ENCODE measurements around the gene TTC6. TPM values are rescaled to one million over a fixed set of nuclear protein-coding genes. Genes with fewer than 3 reads are reported as not detected.

TTC6 gene
- total RNA-seq, result not detected
- not detected for polyA plus RNA-seq
- long read RNA-seq, donor 1, result 0 reads
- long read RNA-seq, donor 2, result 0 reads

GRCh38 chr14:37594971-37595808, at the start of gene TTC6, which contains the start of gene FOXA1:
Gene TTC6, plus strand, starts transcription at chr14:37595629. Its CDS starts 26,436 bp downstream, at chr14:37622065.
Gene FOXA1, minus strand, starts transcription at chr14:37595249. Its CDS starts 277 bp downstream, at chr14:37594972.
- H3K9me3 ChIP-seq, result peaks cover 0 to 31% (median 0%) of the 10 kb centered on the region in 8 donors
- no peaks in the 10 kb centered on the region for H3K36me3 ChIP-seq
- peaks cover 11 to 59% (median 30%) of the 10 kb centered on the region in 6 donors for H3K4me1 ChIP-seq
- TF ChIP-seq POLR2AphosphoS5 (IDR thresholded peaks at IDR 0.05), result no peak
- WGBS, 5 donors, result 1 to 4% (median 2%) methylated on average over 37 to 92 of the region's 92 CpGs
- peak within 1 kb of the TSS in 7 of 8 donors; percentile 20 to 60 (median 33) for H3K4me3 ChIP-seq
- no peak for DNase-seq
- peaks cover 18 to 100% (median 98%) of the 10 kb centered on the region in 7 donors for H3K27me3 ChIP-seq (replicated peaks in 1 of 7)
- H3K27ac ChIP-seq, result no peak within 1 kb of the TSS
- intact Hi-C loops (cut with DNase I; ENCODE audit: low total_unique reads), result no loop called here

- 61 to 80% (median 76%) methylated on average over 6 of the region's 6 CpGs for WGBS, 5 donors
- no peaks in the 10 kb centered on the region for H3K36me3 ChIP-seq
- no peak overlapping the region for H3K4me3 ChIP-seq
- no peak for DNase-seq
- H3K27me3 ChIP-seq (replicated peaks in 1 of 7), result no peaks in the 10 kb centered on the region
- no peak overlapping the region for H3K27ac ChIP-seq
- TF ChIP-seq CTCF (IDR thresholded peaks at IDR 0.05 in 8 of 11, conservative IDR thresholded peaks at IDR 0.05 in 3 of 11) (no peak), POLR2A (IDR thresholded peaks at IDR 0.05) (no peak), POLR2AphosphoS5 (IDR thresholded peaks at IDR 0.05) (no peak)
- intact Hi-C loops (cut with DNase I; ENCODE audit: low total_unique reads), result no loop called here
- H3K4me1 ChIP-seq, result no peaks in the 10 kb centered on the region
- H3K9me3 ChIP-seq, result peaks cover 0 to 4% (median 0%) of the 10 kb centered on the region in 8 donors
Observed at GRCh38 chr14:37546621-37547447, 48.6 kb upstream of the TTC6 start.

- 64 to 73% (median 69%) methylated on average over 5 of the region's 5 CpGs for WGBS, 5 donors
- H3K4me3 ChIP-seq, result no peak overlapping the region
- peaks cover 0 to 28% (median 20%) of the 10 kb centered on the region in 8 donors for H3K9me3 ChIP-seq
- intact Hi-C loops (cut with DNase I; ENCODE audit: low total_unique reads), result no loop called here
- H3K4me1 ChIP-seq, result no peaks in the 10 kb centered on the region
- no peak overlapping the region for H3K27ac ChIP-seq
- DNase-seq, result no peak
- H3K27me3 ChIP-seq (replicated peaks in 1 of 7), result no peaks in the 10 kb centered on the region
- TF ChIP-seq POLR2AphosphoS5 (IDR thresholded peaks at IDR 0.05) (no peak), POLR2A (IDR thresholded peaks at IDR 0.05) (no peak), CTCF (IDR thresholded peaks at IDR 0.05 in 8 of 11, conservative IDR thresholded peaks at IDR 0.05 in 3 of 11) (no peak)
- H3K36me3 ChIP-seq, result no peaks in the 10 kb centered on the region
Observed at GRCh38 chr14:37550511-37550910, 44.9 kb upstream of the TTC6 start.

- H3K4me3 ChIP-seq, result no peak overlapping the region
- no peak overlapping the region for H3K27ac ChIP-seq
- intact Hi-C loops (cut with DNase I; ENCODE audit: low total_unique reads), result no loop called here
- TF ChIP-seq POLR2A (IDR thresholded peaks at IDR 0.05) (no peak), POLR2AphosphoS5 (IDR thresholded peaks at IDR 0.05) (no peak), CTCF (IDR thresholded peaks at IDR 0.05 in 8 of 11, conservative IDR thresholded peaks at IDR 0.05 in 3 of 11) (no peak)
- H3K4me1 ChIP-seq, result no peaks in the 10 kb centered on the region
- H3K27me3 ChIP-seq (replicated peaks in 1 of 7), result no peaks in the 10 kb centered on the region
- DNase-seq, result no peak
- H3K9me3 ChIP-seq, result peaks cover 0 to 31% (median 20%) of the 10 kb centered on the region in 8 donors
- no peaks in the 10 kb centered on the region for H3K36me3 ChIP-seq
- WGBS, 5 donors, result 83 to 98% (median 91%) methylated on average over 1 of the region's 1 CpG
Observed at GRCh38 chr14:37551119-37551518, 44.3 kb upstream of the TTC6 start.
